Cardiac muscle cell (in vitro differentiated cells and primary cell): ENCODE data around the gene BRSK2. TPM values are rescaled to one million over a fixed set of nuclear protein-coding genes. Genes with fewer than 3 reads are reported as not detected.

Experiments used
- DNase-seq, 2 donors: peaks; one replicate each; pipeline versions ENCODE4 v3.0.0 to v3.0.0-alpha.2; 2010 to 2017; ENCODE audit warnings: low read depth in 1 of 2, low spot score in 1 of 2
- H3K27ac ChIP-seq: fragments of 200-600 bp; sonication (generic); 2 replicates; pipeline ENCODE4 v1.5.1; 2016
- H3K27me3 ChIP-seq: fragments of 200-600 bp; sonication (generic); 2 replicates; pipeline ENCODE4 v1.6.0; 2016; ENCODE audit warnings: control low read depth
- H3K36me3 ChIP-seq: fragments of 200-600 bp; sonication (generic); 2 replicates; pipeline ENCODE4 v1.5.1; 2016; ENCODE audit warnings: control low read depth
- H3K4me1 ChIP-seq: fragments of 200-600 bp; sonication (generic); 2 replicates; pipeline ENCODE4 v1.8.1; 2017; ENCODE audit warnings: low read depth, mild to moderate bottlenecking, mixed run types
- H3K4me3 ChIP-seq: fragments of 200-600 bp; sonication (generic); 2 replicates; pipeline ENCODE4 v1.5.1; 2016; ENCODE audit warnings: mild to moderate bottlenecking
- H3K9me3 ChIP-seq: fragments of 200-600 bp; sonication (generic); 2 replicates; pipeline ENCODE4 v1.5.1; 2017; ENCODE audit warnings: low read depth, mild to moderate bottlenecking, control low read depth
- polyA plus RNA-seq: library from polyadenylated mRNA; unstranded; fragments of >200 nt; fragmentation: Nextera tagmentation; extraction: Ambion mirVana; gene quantifications from 2 replicates; pipeline ENCODE4 v1.2.1, GENCODE V29; 2016
- total RNA-seq: library from RNA; depleted of rRNA; stranded (reverse); fragments of >200 nt; gene quantifications from 2 replicates; pipeline ENCODE4 v1.2.3, GENCODE V29; 2016
- TF ChIP-seq, protein P1 (sequence below): IDR thresholded peaks from 2 replicates; pipeline ENCODE4 v1.5.1; 2012; ENCODE audit warnings: low read depth, mild to moderate bottlenecking, low read length

The BRSK2 gene
- total and polyA plus RNA-seq, 2 experiments from 2014 or later: 0.69 to 2.7 TPM

GRCh38 chr11:1484695-1485503, 95.2 kb downstream of the BRSK2 start:
- no peaks in the 10 kb centered on the region for H3K9me3 ChIP-seq
- peaks cover 26% of the 10 kb centered on the region for H3K4me1 ChIP-seq
- TF ChIP-seq, protein P1, sequence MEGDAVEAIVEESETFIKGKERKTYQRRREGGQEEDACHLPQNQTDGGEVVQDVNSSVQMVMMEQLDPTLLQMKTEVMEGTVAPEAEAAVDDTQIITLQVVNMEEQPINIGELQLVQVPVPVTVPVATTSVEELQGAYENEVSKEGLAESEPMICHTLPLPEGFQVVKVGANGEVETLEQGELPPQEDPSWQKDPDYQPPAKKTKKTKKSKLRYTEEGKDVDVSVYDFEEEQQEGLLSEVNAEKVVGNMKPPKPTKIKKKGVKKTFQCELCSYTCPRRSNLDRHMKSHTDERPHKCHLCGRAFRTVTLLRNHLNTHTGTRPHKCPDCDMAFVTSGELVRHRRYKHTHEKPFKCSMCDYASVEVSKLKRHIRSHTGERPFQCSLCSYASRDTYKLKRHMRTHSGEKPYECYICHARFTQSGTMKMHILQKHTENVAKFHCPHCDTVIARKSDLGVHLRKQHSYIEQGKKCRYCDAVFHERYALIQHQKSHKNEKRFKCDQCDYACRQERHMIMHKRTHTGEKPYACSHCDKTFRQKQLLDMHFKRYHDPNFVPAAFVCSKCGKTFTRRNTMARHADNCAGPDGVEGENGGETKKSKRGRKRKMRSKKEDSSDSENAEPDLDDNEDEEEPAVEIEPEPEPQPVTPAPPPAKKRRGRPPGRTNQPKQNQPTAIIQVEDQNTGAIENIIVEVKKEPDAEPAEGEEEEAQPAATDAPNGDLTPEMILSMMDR: no peak
- no peak overlapping the region for H3K27ac ChIP-seq
- H3K4me3 ChIP-seq: no peak overlapping the region
- H3K27me3 ChIP-seq: no peaks in the 10 kb centered on the region
- no peak for DNase-seq
- H3K36me3 ChIP-seq: no peaks in the 10 kb centered on the region

DNA sequence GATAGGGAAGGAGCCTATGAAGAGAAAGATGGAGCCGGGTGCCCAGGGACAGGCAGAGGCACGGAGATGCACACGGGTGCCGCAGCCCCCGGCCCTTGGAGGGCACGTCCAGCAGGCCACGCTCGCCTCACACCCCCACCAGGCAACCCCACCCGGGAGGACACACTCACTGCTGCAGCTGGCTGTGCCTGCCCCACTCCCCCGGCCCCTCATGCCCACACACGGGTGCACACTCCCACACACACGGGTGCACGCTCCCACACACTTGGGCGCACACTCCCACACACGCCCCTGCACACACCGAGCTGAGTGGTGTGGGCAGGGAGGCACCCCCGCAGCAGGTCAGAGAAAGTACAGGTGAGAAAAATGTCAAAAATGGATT, 95.8 kb downstream of the BRSK2 start:
- no peak for DNase-seq
- Histone ChIP-seq H3K27me3 (no peaks in the 10 kb centered on the region), H3K27ac (peak overlapping the region; percentile 16), H3K4me1 (peaks cover 26% of the 10 kb centered on the region), H3K36me3 (no peaks in the 10 kb centered on the region), H3K4me3 (no peak overlapping the region), H3K9me3 (no peaks in the 10 kb centered on the region)
- TF ChIP-seq, protein P1: no peak

DNA sequence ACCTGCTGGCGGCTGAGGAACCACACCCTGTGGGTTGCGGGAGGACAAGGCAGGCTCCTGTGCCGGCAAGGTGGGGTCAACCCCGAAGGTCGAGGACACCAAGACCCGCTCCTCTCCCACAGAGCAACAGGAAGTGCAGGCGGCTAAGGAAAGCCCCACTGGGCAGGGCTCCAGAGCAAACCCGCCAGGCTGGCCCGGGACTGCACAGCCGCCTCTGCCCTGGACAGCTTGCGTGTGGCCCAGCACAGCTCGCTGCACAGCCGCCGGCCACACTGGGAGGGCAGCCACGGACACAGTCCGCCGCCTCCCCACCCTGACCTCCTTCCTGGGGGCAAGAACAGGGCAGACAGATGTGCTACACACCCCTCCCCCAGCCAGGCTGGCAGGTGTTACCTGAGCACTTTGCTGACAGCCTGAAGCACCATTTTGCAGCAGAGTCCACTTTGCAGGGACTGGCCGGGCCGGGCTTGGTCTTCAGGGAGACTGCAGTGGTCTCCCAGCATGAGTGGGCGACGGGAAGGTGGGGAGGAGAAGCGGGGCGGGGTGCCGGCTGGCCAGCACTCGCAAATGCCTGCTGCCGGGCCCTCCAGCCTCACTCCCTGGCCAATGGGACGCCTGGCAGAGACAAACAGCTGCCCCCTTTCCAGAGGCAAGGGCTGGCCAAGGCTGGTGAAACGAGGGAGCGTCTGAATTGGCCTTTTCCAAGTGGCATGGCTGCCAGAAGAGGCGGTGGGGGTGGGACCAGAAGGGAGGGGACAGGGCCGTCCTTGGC, 96.5 kb downstream of the BRSK2 start, which contains the start of gene MOB2:
Gene MOB2 (minus strand): TSS at position 726 of the 772 bp plus-strand sequence. CDS start 223 bp downstream, at position 503.
- Histone ChIP-seq H3K27ac (peak within 1 kb of the TSS; percentile 80), H3K4me1 (peaks cover 26% of the 10 kb centered on the region), H3K27me3 (no peaks in the 10 kb centered on the region), H3K4me3 (no peak within 1 kb of the TSS), H3K9me3 (no peaks in the 10 kb centered on the region), H3K36me3 (no peaks in the 10 kb centered on the region)
- TF ChIP-seq, protein P1: no peak
- peak; percentile 20 to 83 for DNase-seq

GRCh38 chr11:1487091-1487850, 97.5 kb downstream of the BRSK2 start:
- H3K36me3 ChIP-seq: no peaks in the 10 kb centered on the region
- no peaks in the 10 kb centered on the region for H3K27me3 ChIP-seq
- DNase-seq: no peak
- H3K4me1 ChIP-seq: peaks cover 26% of the 10 kb centered on the region
- no peak overlapping the region for H3K4me3 ChIP-seq
- H3K27ac ChIP-seq: peak overlapping the region; percentile 80
- H3K9me3 ChIP-seq: no peaks in the 10 kb centered on the region
- TF ChIP-seq, protein P1: no peak

DNA sequence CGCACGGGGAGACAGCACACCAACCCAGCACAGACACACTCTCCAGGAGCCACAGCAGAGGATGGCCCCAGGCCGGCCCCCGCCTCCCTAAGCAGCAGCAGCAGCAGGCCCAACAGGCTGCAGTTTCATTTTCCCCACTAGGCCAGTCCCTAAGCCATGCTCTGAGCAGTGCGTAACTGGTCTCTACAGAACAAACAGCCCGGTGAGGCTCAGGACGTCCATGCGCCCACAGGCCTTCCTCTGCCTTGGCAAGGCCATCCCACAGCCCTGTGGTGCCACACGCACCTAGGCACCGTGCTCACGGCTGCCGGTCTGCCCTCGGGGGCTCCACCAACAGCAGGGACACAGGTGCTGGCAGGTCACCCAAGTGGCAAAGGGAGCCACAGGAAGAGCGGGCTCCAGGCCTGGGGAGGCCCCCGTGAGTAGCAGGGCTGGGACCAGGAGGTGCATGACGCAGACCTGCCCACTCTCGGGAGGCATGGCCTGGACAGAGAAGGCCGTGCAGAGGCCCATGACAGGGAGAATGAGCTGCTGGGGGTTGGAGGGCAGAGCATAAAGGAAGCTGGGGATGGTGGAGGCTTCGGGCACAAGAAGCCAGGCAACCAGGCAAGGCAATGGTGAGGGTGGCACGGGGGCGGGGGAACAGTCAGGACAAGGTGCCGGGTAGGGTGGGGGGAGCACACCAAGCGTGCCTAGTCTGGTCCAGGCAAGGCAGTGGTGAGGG, 98.3 kb downstream of the BRSK2 start:
- H3K4me1 ChIP-seq: peaks cover 26% of the 10 kb centered on the region
- TF ChIP-seq, protein P1: no peak
- H3K27ac ChIP-seq: peak overlapping the region; percentile 80
- H3K36me3 ChIP-seq: no peaks in the 10 kb centered on the region
- no peaks in the 10 kb centered on the region for H3K27me3 ChIP-seq
- H3K9me3 ChIP-seq: no peaks in the 10 kb centered on the region
- no peak overlapping the region for H3K4me3 ChIP-seq
- no peak for DNase-seq
